Chondrocyte (in vitro differentiated cells): ENCODE measurements around the gene CRAMP1. TPM values are rescaled to one million over a fixed set of nuclear protein-coding genes. Genes with fewer than 3 reads are reported as not detected.

Source experiments
- DNase-seq: peaks from one replicate; pipeline ENCODE4 v3.0.0; 2021; ENCODE audit warnings: mixed read lengths, low spot score
- H3K27ac Mint-ChIP-seq: one replicate; pipeline ENCODE4 v1.8.0; 2021; ENCODE audit warnings: mild to moderate bottlenecking, moderate library complexity, mixed read lengths; ENCODE audit not compliant: unreplicated experiment
- H3K27me3 Mint-ChIP-seq: 2 replicates; pipeline ENCODE4 v1.8.0; 2021; ENCODE audit warnings: low read depth, mixed read lengths
- H3K36me3 Mint-ChIP-seq: 2 replicates; pipeline ENCODE4 v1.8.0; 2021; ENCODE audit warnings: low read depth, mixed read lengths
- H3K4me1 Mint-ChIP-seq: 2 replicates; pipeline ENCODE4 v1.8.0; 2021; ENCODE audit warnings: low read depth, mild to moderate bottlenecking, mixed read lengths
- H3K4me3 Mint-ChIP-seq: one replicate; pipeline ENCODE4 v1.8.0; 2021; ENCODE audit warnings: mild to moderate bottlenecking, moderate library complexity, mixed read lengths; ENCODE audit not compliant: unreplicated experiment
- H3K9me3 Mint-ChIP-seq: 2 replicates; pipeline ENCODE4 v1.8.0; 2021; ENCODE audit warnings: low read depth, mixed read lengths
- CTCF ChIP-seq: fragments of 200-600 bp; sonication (generic); IDR thresholded peaks from 2 replicates; pipeline ENCODE4 v1.5.0; 2021; ENCODE audit warnings: antibody characterized with exemption, mild to moderate bottlenecking, moderate library complexity
- total RNA-seq: library from RNA; stranded (reverse); gene quantifications from 3 replicates; pipeline ENCODE4 v1.2.1, GENCODE V29; 2021

Gene CRAMP1
- total RNA-seq, 1 donor from 2014 or later, result 20.5 TPM

GRCh38 chr16:1724491-1724890 is 112.3 kb downstream of the CRAMP1 start:
- no peak overlapping the region for H3K4me3 Mint-ChIP-seq
- no peaks in the 10 kb centered on the region for H3K9me3 Mint-ChIP-seq
- H3K27ac Mint-ChIP-seq, result no peak overlapping the region
- peaks cover 14% of the 10 kb centered on the region for H3K36me3 Mint-ChIP-seq
- H3K4me1 Mint-ChIP-seq, result peaks cover 27% of the 10 kb centered on the region
- H3K27me3 Mint-ChIP-seq, result no peaks in the 10 kb centered on the region
- no peak for DNase-seq
- no peak for TF ChIP-seq CTCF

GRCh38 chr16:1726661-1727502 is 114.7 kb downstream of the CRAMP1 start:
- no peak for DNase-seq
- no peak overlapping the region for H3K4me3 Mint-ChIP-seq
- no peaks in the 10 kb centered on the region for H3K9me3 Mint-ChIP-seq
- H3K27ac Mint-ChIP-seq, result no peak overlapping the region
- peaks cover 19% of the 10 kb centered on the region for H3K4me1 Mint-ChIP-seq
- H3K27me3 Mint-ChIP-seq, result no peaks in the 10 kb centered on the region
- H3K36me3 Mint-ChIP-seq, result peaks cover 16% of the 10 kb centered on the region
- TF ChIP-seq CTCF, result no peak

Other genes with a start within 250 kb of the CRAMP1 start
- gene UNKL, start 197.7 kb upstream of the CRAMP1 start, total RNA-seq, result 12.3 to 16.1 TPM (median 12.6 TPM) in 3 replicates
- gene UQCC4, start 191.6 kb upstream of the CRAMP1 start, total RNA-seq, result 7.9 to 11.0 TPM (median 9.3 TPM) in 3 replicates
- gene PERCC1, start 181.3 kb upstream of the CRAMP1 start, total RNA-seq, result not detected in 3 replicates
- 0.51 to 2.0 TPM (median 1.3 TPM) in 3 replicates for gene CCDC154, start 167.8 kb upstream of the CRAMP1 start, total RNA-seq
- 81.7 to 97.0 TPM (median 95.2 TPM) in 3 replicates for gene CLCN7, start 137.3 kb upstream of the CRAMP1 start, total RNA-seq
- gene PTX4, start 123.4 kb upstream of the CRAMP1 start, total RNA-seq, result not detected in 3 replicates
- 19.3 to 30.9 TPM (median 21.7 TPM) in 3 replicates for gene TELO2, start 119.0 kb upstream of the CRAMP1 start, total RNA-seq
- gene TMEM204, start 78.7 kb upstream of the CRAMP1 start, total RNA-seq, result 2.9 to 9.7 TPM (median 8.4 TPM) in 3 replicates
- 15.0 to 23.2 TPM (median 17.8 TPM) in 3 replicates for gene IFT140, start 288 bp upstream of the CRAMP1 start, total RNA-seq
- gene JPT2, start 65.9 kb downstream of the CRAMP1 start, total RNA-seq, result 59.2 to 65.9 TPM (median 63.0 TPM) in 3 replicates
- 53.8 to 66.0 TPM (median 56.4 TPM) in 3 replicates for gene MAPK8IP3, start 93.8 kb downstream of the CRAMP1 start, total RNA-seq
- gene NME3, start 159.2 kb downstream of the CRAMP1 start, total RNA-seq, result 51.0 to 62.9 TPM (median 53.8 TPM) in 3 replicates
- 16.9 to 28.4 TPM (median 19.7 TPM) in 3 replicates for gene EME2, start 160.4 kb downstream of the CRAMP1 start, total RNA-seq
- 54.5 to 78.7 TPM (median 60.4 TPM) in 3 replicates for gene MRPS34, start 160.8 kb downstream of the CRAMP1 start, total RNA-seq
- 30.8 to 32.1 TPM (median 31.5 TPM) in 3 replicates for gene SPSB3, start 170.2 kb downstream of the CRAMP1 start, total RNA-seq
- 36.5 to 46.0 TPM (median 40.7 TPM) in 3 replicates for gene NUBP2, start 170.6 kb downstream of the CRAMP1 start, total RNA-seq
- 0.12 to 0.31 TPM in 2 of 3 replicates, not detected in the other for gene IGFALS, start 181.3 kb downstream of the CRAMP1 start, total RNA-seq
- 46.5 to 56.7 TPM (median 55.1 TPM) in 3 replicates for gene HAGH, start 214.5 kb downstream of the CRAMP1 start, total RNA-seq
- 25.8 to 27.1 TPM (median 25.9 TPM) in 3 replicates for gene FAHD1, start 214.8 kb downstream of the CRAMP1 start, total RNA-seq